Activated T-cell treated with anti-CD3 and anti-CD28 coated beads, Interleukin-2, amount 50 U/mL, for 24 hours (primary cell): ENCODE measurements around the gene GPR173.

Experiments
- DNase-seq: peaks from one replicate; pipeline ENCODE4 v3.0.0-alpha.2; 2020
- H3K27ac Mint-ChIP-seq: 2 replicates; pipeline ENCODE4 v1.8.0; 2020; ENCODE audit warnings: mild to moderate bottlenecking, mixed read lengths
- H3K27me3 Mint-ChIP-seq: 2 replicates; pipeline ENCODE4 v1.8.0; 2020; ENCODE audit warnings: mixed read lengths
- H3K36me3 Mint-ChIP-seq: 2 replicates; pipeline ENCODE4 v1.8.0; 2020; ENCODE audit warnings: low read depth, mixed read lengths
- H3K4me1 Mint-ChIP-seq: 2 replicates; pipeline ENCODE4 v1.8.0; 2020; ENCODE audit warnings: low read depth, mixed read lengths
- H3K4me3 Mint-ChIP-seq: 2 replicates; pipeline ENCODE4 v1.8.0; 2020; ENCODE audit warnings: mild to moderate bottlenecking, moderate library complexity, mixed read lengths
- H3K9me3 Mint-ChIP-seq: 2 replicates; pipeline ENCODE4 v1.8.0; 2020; ENCODE audit warnings: mixed read lengths

Gene GPR173

GRCh38 chrX:53039236-53039635 lies 9.4 kb upstream of the GPR173 start:
- DNase-seq = no peak
- Mint-ChIP-seq H3K36me3 (no peaks in the 10 kb centered on the region), H3K27ac (no peak overlapping the region), H3K27me3 (peaks cover 44% of the 10 kb centered on the region), H3K9me3 (no peaks in the 10 kb centered on the region), H3K4me1 (no peaks in the 10 kb centered on the region), H3K4me3 (no peak overlapping the region)

GRCh38 chrX:53044995-53045394 lies 3.6 kb upstream of the GPR173 start:
- H3K4me3 Mint-ChIP-seq = no peak overlapping the region
- no peak for DNase-seq
- no peaks in the 10 kb centered on the region for H3K4me1 Mint-ChIP-seq
- H3K9me3 Mint-ChIP-seq = no peaks in the 10 kb centered on the region
- H3K27me3 Mint-ChIP-seq = peaks cover 34% of the 10 kb centered on the region
- no peaks in the 10 kb centered on the region for H3K36me3 Mint-ChIP-seq
- H3K27ac Mint-ChIP-seq = no peak overlapping the region

GRCh38 chrX:53047228-53047627 lies 1.4 kb upstream of the GPR173 start:
- H3K36me3 Mint-ChIP-seq = no peaks in the 10 kb centered on the region
- H3K27ac Mint-ChIP-seq = no peak overlapping the region
- H3K4me1 Mint-ChIP-seq = no peaks in the 10 kb centered on the region
- no peaks in the 10 kb centered on the region for H3K9me3 Mint-ChIP-seq
- DNase-seq = no peak
- peaks cover 28% of the 10 kb centered on the region for H3K27me3 Mint-ChIP-seq
- no peak overlapping the region for H3K4me3 Mint-ChIP-seq

GRCh38 chrX:53049127-53049517 lies 533 bp downstream of the GPR173 start:
- Mint-ChIP-seq H3K4me3 (no peak overlapping the region), H3K4me1 (peaks cover 2% of the 10 kb centered on the region), H3K27me3 (peaks cover 23% of the 10 kb centered on the region), H3K36me3 (no peaks in the 10 kb centered on the region), H3K9me3 (no peaks in the 10 kb centered on the region), H3K27ac (no peak overlapping the region)
- DNase-seq = no peak

GRCh38 chrX:53050841-53051240 lies 2.3 kb downstream of the GPR173 start:
- H3K4me3 Mint-ChIP-seq = no peak overlapping the region
- no peak for DNase-seq
- peaks cover 2% of the 10 kb centered on the region for H3K4me1 Mint-ChIP-seq
- no peaks in the 10 kb centered on the region for H3K9me3 Mint-ChIP-seq
- peaks cover 21% of the 10 kb centered on the region for H3K27me3 Mint-ChIP-seq
- H3K36me3 Mint-ChIP-seq = no peaks in the 10 kb centered on the region
- H3K27ac Mint-ChIP-seq = no peak overlapping the region

- no peak overlapping the region for H3K27ac Mint-ChIP-seq
- no peak for DNase-seq
- H3K4me3 Mint-ChIP-seq = no peak overlapping the region
- no peaks in the 10 kb centered on the region for H3K9me3 Mint-ChIP-seq
- peaks cover 3% of the 10 kb centered on the region for H3K27me3 Mint-ChIP-seq
- H3K36me3 Mint-ChIP-seq = no peaks in the 10 kb centered on the region
- H3K4me1 Mint-ChIP-seq = peaks cover 2% of the 10 kb centered on the region
Observed at GRCh38 chrX:53055244-53055849, 6.8 kb downstream of the GPR173 start.

- Mint-ChIP-seq H3K4me1 (peaks cover 2% of the 10 kb centered on the region), H3K36me3 (no peaks in the 10 kb centered on the region), H3K27ac (no peak overlapping the region), H3K9me3 (no peaks in the 10 kb centered on the region), H3K27me3 (peaks cover 2% of the 10 kb centered on the region), H3K4me3 (no peak overlapping the region)
- DNase-seq = no peak
Observed at GRCh38 chrX:53056292-53056691, 7.7 kb downstream of the GPR173 start.

- Mint-ChIP-seq H3K27me3 (peaks cover 42% of the 10 kb centered on the region), H3K4me3 (no peak overlapping the region)
- no peak for DNase-seq
Observed at GRCh38 chrX:53065104-53065503, 16.5 kb downstream of the GPR173 start.

GRCh38 chrX:53071064-53071463 lies 22.5 kb downstream of the GPR173 start:
- Mint-ChIP-seq H3K9me3 (no peaks in the 10 kb centered on the region), H3K4me1 (peaks cover 21% of the 10 kb centered on the region), H3K4me3 (no peak overlapping the region), H3K36me3 (no peaks in the 10 kb centered on the region), H3K27ac (no peak overlapping the region), H3K27me3 (peaks cover 35% of the 10 kb centered on the region)
- no peak for DNase-seq

More at GRCh38 chrX:53065104-53065503, 16.5 kb downstream of the GPR173 start:
- Mint-ChIP-seq H3K4me1 (no peaks in the 10 kb centered on the region), H3K9me3 (no peaks in the 10 kb centered on the region), H3K36me3 (no peaks in the 10 kb centered on the region), H3K27ac (no peak overlapping the region)

GRCh38 chrX:53071604-53072417 lies 23.2 kb downstream of the GPR173 start:
- H3K36me3 Mint-ChIP-seq = no peaks in the 10 kb centered on the region
- DNase-seq = peak; percentile 75
- peaks cover 32% of the 10 kb centered on the region for H3K27me3 Mint-ChIP-seq
- peak overlapping the region; percentile 81 for H3K4me3 Mint-ChIP-seq
- no peaks in the 10 kb centered on the region for H3K9me3 Mint-ChIP-seq
- H3K27ac Mint-ChIP-seq = peak overlapping the region; percentile 83
- H3K4me1 Mint-ChIP-seq = peaks cover 21% of the 10 kb centered on the region

- Mint-ChIP-seq H3K4me1 (peaks cover 21% of the 10 kb centered on the region), H3K4me3 (peak overlapping the region; percentile 81), H3K9me3 (no peaks in the 10 kb centered on the region), H3K36me3 (no peaks in the 10 kb centered on the region), H3K27me3 (peaks cover 26% of the 10 kb centered on the region), H3K27ac (peak overlapping the region; percentile 83)
- DNase-seq = no peak
Observed at GRCh38 chrX:53072418-53073114, 24.0 kb downstream of the GPR173 start.

- no peaks in the 10 kb centered on the region for H3K36me3 Mint-ChIP-seq
- H3K4me1 Mint-ChIP-seq = peaks cover 21% of the 10 kb centered on the region
- no peak overlapping the region for H3K4me3 Mint-ChIP-seq
- H3K27me3 Mint-ChIP-seq = peaks cover 26% of the 10 kb centered on the region
- no peak for DNase-seq
- peak overlapping the region; percentile 12 for H3K27ac Mint-ChIP-seq
- H3K9me3 Mint-ChIP-seq = no peaks in the 10 kb centered on the region
Observed at GRCh38 chrX:53073115-53073586, 24.6 kb downstream of the GPR173 start.

GRCh38 chrX:53075011-53075410 lies 26.4 kb downstream of the GPR173 start:
- no peaks in the 10 kb centered on the region for H3K9me3 Mint-ChIP-seq
- no peaks in the 10 kb centered on the region for H3K36me3 Mint-ChIP-seq
- H3K27ac Mint-ChIP-seq = no peak overlapping the region
- peaks cover 21% of the 10 kb centered on the region for H3K4me1 Mint-ChIP-seq
- DNase-seq = no peak
- peaks cover 21% of the 10 kb centered on the region for H3K27me3 Mint-ChIP-seq
- H3K4me3 Mint-ChIP-seq = no peak overlapping the region

- peaks cover 21% of the 10 kb centered on the region for H3K4me1 Mint-ChIP-seq
- no peaks in the 10 kb centered on the region for H3K36me3 Mint-ChIP-seq
- no peak for DNase-seq
- no peak overlapping the region for H3K27ac Mint-ChIP-seq
- H3K27me3 Mint-ChIP-seq = peaks cover 21% of the 10 kb centered on the region
- no peak overlapping the region for H3K4me3 Mint-ChIP-seq
- H3K9me3 Mint-ChIP-seq = no peaks in the 10 kb centered on the region
Observed at GRCh38 chrX:53076671-53077070, 28.1 kb downstream of the GPR173 start.
